WTC11 (cell line): ENCODE data around the gene KLHL5. TPM values are rescaled to one million over a fixed set of nuclear protein-coding genes. Genes with fewer than 3 reads are reported as not detected.

Source experiments
- ATAC-seq: fragments of 200-7000 bp; cut with Tn5 transposase; 2 replicates; pipeline ENCODE4 v1.10.0; 2021; ENCODE audit warnings: mild to moderate bottlenecking, moderate library complexity
- CTCF ChIA-PET: fragments of 300-600 bp; sonication (Branson Sonifier 250); formaldehyde crosslinking; loops from one replicate; lab custom pipeline; 2021; ENCODE audit warnings: antibody characterized with exemption; lab: Charles Lee
- POLR2A ChIA-PET: fragments of 350-600 bp; sonication (Branson Sonifier 250); formaldehyde crosslinking; loops from one replicate; lab custom pipeline; 2021; ENCODE audit warnings: antibody characterized with exemption; lab: Charles Lee
- DNase-seq: peaks from one replicate; pipeline ENCODE4 v3.0.0; 2021; ENCODE audit warnings: low spot score
- H3K27ac Mint-ChIP-seq: 2 replicates; pipeline ENCODE4 v1.8.0; 2021; ENCODE audit warnings: mixed read lengths
- H3K27me3 Mint-ChIP-seq: 2 replicates; pipeline ENCODE4 v1.8.0; 2021; ENCODE audit warnings: low read depth, mild to moderate bottlenecking, moderate library complexity, mixed read lengths
- H3K36me3 Mint-ChIP-seq: 2 replicates; pipeline ENCODE4 v1.8.0; 2021; ENCODE audit warnings: mixed read lengths
- H3K4me1 Mint-ChIP-seq: 2 replicates; pipeline ENCODE4 v1.8.0; 2022; ENCODE audit warnings: mixed read lengths
- H3K4me3 Mint-ChIP-seq: 2 replicates; pipeline ENCODE4 v1.8.0; 2021; ENCODE audit warnings: mild to moderate bottlenecking, moderate library complexity, mixed read lengths
- H3K9me3 Mint-ChIP-seq: 2 replicates; pipeline ENCODE4 v1.8.0; 2021; ENCODE audit warnings: mixed read lengths
- E2F5 ChIP-seq: sonication (generic); formaldehyde crosslinking; IDR thresholded peaks from 2 replicates; pipeline ENCODE4 v1.8.1; 2022; ENCODE audit warnings: mild to moderate bottlenecking, moderate library complexity, missing genetic modification reagents
- FOXJ3 ChIP-seq: sonication (generic); formaldehyde crosslinking; IDR thresholded peaks from 2 replicates; pipeline ENCODE4 v1.9.0; 2021; ENCODE audit warnings: missing genetic modification reagents, mild to moderate bottlenecking, borderline replicate concordance
- SOX15 ChIP-seq: fragments of 250-450 bp; sonication (Bioruptor Pico); IDR thresholded peaks from 2 replicates; pipeline ENCODE4 v1.9.0; 2021; ENCODE audit warnings: mild to moderate bottlenecking
- ZNF219 ChIP-seq: sonication (generic); formaldehyde crosslinking; IDR thresholded peaks from 2 replicates; pipeline ENCODE4 v1.8.0; 2023; ENCODE audit warnings: missing genetic modification reagents, mild to moderate bottlenecking, borderline replicate concordance
- total RNA-seq: library from RNA; stranded (reverse); gene quantifications from 3 replicates; pipeline ENCODE4 v1.2.3, GENCODE V29; 2021
- TF ChIP-seq, protein P1 (sequence below): sonication (generic); formaldehyde crosslinking; IDR thresholded peaks from 2 replicates; pipeline ENCODE4 v1.8.0; 2023; ENCODE audit warnings: missing genetic modification reagents, mild to moderate bottlenecking, borderline replicate concordance
- TF ChIP-seq, protein P2 (sequence below): fragments of 250-450 bp; sonication (Bioruptor Pico); IDR thresholded peaks from 2 replicates; pipeline ENCODE4 v1.9.0; 2021; ENCODE audit warnings: mild to moderate bottlenecking
- TF ChIP-seq, protein P3 (sequence below): sonication (generic); formaldehyde crosslinking; IDR thresholded peaks from 2 replicates; pipeline ENCODE4 v1.8.1; 2023; ENCODE audit warnings: mild to moderate bottlenecking, missing genetic modification reagents, borderline replicate concordance
- TF ChIP-seq, protein P4 (sequence below): sonication (generic); formaldehyde crosslinking; IDR thresholded peaks from 2 replicates; pipeline ENCODE4 v1.8.1; 2022; ENCODE audit warnings: low read depth, mild to moderate bottlenecking, moderate library complexity, missing genetic modification reagents, borderline replicate concordance
- TF ChIP-seq, protein P5 (sequence below): fragments of 250-450 bp; sonication (Bioruptor Pico); IDR thresholded peaks from 2 replicates; pipeline ENCODE4 v2.1.2; 2022; ENCODE audit warnings: mild to moderate bottlenecking, moderate library complexity
- TF ChIP-seq, protein P6 (sequence below): fragments of 250-450 bp; sonication (Bioruptor Pico); IDR thresholded peaks from 2 replicates; pipeline ENCODE4 v1.8.0; 2021; ENCODE audit warnings: mild to moderate bottlenecking

Gene KLHL5
- total RNA-seq, 1 experiment from 2014 or later, result 21.1 TPM

- no peak for DNase-seq
- ATAC-seq, result no peak
- POLR2A ChIA-PET, result no interaction called here
- no peak for TF ChIP-seq SOX15 (CRISPR knock-in tag)
- TF ChIP-seq, protein P1, sequence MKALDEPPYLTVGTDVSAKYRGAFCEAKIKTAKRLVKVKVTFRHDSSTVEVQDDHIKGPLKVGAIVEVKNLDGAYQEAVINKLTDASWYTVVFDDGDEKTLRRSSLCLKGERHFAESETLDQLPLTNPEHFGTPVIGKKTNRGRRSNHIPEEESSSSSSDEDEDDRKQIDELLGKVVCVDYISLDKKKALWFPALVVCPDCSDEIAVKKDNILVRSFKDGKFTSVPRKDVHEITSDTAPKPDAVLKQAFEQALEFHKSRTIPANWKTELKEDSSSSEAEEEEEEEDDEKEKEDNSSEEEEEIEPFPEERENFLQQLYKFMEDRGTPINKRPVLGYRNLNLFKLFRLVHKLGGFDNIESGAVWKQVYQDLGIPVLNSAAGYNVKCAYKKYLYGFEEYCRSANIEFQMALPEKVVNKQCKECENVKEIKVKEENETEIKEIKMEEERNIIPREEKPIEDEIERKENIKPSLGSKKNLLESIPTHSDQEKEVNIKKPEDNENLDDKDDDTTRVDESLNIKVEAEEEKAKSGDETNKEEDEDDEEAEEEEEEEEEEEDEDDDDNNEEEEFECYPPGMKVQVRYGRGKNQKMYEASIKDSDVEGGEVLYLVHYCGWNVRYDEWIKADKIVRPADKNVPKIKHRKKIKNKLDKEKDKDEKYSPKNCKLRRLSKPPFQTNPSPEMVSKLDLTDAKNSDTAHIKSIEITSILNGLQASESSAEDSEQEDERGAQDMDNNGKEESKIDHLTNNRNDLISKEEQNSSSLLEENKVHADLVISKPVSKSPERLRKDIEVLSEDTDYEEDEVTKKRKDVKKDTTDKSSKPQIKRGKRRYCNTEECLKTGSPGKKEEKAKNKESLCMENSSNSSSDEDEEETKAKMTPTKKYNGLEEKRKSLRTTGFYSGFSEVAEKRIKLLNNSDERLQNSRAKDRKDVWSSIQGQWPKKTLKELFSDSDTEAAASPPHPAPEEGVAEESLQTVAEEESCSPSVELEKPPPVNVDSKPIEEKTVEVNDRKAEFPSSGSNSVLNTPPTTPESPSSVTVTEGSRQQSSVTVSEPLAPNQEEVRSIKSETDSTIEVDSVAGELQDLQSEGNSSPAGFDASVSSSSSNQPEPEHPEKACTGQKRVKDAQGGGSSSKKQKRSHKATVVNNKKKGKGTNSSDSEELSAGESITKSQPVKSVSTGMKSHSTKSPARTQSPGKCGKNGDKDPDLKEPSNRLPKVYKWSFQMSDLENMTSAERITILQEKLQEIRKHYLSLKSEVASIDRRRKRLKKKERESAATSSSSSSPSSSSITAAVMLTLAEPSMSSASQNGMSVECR (CRISPR knock-in tag), result no peak
- TF ChIP-seq, protein P2, sequence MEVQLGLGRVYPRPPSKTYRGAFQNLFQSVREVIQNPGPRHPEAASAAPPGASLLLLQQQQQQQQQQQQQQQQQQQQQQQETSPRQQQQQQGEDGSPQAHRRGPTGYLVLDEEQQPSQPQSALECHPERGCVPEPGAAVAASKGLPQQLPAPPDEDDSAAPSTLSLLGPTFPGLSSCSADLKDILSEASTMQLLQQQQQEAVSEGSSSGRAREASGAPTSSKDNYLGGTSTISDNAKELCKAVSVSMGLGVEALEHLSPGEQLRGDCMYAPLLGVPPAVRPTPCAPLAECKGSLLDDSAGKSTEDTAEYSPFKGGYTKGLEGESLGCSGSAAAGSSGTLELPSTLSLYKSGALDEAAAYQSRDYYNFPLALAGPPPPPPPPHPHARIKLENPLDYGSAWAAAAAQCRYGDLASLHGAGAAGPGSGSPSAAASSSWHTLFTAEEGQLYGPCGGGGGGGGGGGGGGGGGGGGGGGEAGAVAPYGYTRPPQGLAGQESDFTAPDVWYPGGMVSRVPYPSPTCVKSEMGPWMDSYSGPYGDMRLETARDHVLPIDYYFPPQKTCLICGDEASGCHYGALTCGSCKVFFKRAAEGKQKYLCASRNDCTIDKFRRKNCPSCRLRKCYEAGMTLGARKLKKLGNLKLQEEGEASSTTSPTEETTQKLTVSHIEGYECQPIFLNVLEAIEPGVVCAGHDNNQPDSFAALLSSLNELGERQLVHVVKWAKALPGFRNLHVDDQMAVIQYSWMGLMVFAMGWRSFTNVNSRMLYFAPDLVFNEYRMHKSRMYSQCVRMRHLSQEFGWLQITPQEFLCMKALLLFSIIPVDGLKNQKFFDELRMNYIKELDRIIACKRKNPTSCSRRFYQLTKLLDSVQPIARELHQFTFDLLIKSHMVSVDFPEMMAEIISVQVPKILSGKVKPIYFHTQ (CRISPR knock-in tag), result no peak
- TF ChIP-seq E2F5, result no peak
- TF ChIP-seq, protein P3, sequence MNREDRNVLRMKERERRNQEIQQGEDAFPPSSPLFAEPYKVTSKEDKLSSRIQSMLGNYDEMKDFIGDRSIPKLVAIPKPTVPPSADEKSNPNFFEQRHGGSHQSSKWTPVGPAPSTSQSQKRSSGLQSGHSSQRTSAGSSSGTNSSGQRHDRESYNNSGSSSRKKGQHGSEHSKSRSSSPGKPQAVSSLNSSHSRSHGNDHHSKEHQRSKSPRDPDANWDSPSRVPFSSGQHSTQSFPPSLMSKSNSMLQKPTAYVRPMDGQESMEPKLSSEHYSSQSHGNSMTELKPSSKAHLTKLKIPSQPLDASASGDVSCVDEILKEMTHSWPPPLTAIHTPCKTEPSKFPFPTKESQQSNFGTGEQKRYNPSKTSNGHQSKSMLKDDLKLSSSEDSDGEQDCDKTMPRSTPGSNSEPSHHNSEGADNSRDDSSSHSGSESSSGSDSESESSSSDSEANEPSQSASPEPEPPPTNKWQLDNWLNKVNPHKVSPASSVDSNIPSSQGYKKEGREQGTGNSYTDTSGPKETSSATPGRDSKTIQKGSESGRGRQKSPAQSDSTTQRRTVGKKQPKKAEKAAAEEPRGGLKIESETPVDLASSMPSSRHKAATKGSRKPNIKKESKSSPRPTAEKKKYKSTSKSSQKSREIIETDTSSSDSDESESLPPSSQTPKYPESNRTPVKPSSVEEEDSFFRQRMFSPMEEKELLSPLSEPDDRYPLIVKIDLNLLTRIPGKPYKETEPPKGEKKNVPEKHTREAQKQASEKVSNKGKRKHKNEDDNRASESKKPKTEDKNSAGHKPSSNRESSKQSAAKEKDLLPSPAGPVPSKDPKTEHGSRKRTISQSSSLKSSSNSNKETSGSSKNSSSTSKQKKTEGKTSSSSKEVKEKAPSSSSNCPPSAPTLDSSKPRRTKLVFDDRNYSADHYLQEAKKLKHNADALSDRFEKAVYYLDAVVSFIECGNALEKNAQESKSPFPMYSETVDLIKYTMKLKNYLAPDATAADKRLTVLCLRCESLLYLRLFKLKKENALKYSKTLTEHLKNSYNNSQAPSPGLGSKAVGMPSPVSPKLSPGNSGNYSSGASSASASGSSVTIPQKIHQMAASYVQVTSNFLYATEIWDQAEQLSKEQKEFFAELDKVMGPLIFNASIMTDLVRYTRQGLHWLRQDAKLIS (CRISPR knock-in tag), result no peak
- TF ChIP-seq, protein P4, sequence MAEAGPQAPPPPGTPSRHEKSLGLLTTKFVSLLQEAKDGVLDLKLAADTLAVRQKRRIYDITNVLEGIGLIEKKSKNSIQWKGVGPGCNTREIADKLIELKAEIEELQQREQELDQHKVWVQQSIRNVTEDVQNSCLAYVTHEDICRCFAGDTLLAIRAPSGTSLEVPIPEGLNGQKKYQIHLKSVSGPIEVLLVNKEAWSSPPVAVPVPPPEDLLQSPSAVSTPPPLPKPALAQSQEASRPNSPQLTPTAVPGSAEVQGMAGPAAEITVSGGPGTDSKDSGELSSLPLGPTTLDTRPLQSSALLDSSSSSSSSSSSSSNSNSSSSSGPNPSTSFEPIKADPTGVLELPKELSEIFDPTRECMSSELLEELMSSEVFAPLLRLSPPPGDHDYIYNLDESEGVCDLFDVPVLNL, result no peak
- TF ChIP-seq, protein P5, sequence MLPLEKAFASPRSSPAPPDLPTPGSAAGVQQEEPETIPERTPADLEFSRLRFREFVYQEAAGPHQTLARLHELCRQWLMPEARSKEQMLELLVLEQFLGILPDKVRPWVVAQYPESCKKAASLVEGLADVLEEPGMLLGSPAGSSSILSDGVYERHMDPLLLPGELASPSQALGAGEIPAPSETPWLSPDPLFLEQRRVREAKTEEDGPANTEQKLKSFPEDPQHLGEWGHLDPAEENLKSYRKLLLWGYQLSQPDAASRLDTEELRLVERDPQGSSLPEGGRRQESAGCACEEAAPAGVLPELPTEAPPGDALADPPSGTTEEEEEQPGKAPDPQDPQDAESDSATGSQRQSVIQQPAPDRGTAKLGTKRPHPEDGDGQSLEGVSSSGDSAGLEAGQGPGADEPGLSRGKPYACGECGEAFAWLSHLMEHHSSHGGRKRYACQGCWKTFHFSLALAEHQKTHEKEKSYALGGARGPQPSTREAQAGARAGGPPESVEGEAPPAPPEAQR (CRISPR knock-in tag), result no peak
- TF ChIP-seq FOXJ3, result no peak
- TF ChIP-seq ZNF219 (CRISPR knock-in tag), result no peak
- TF ChIP-seq, protein P6, sequence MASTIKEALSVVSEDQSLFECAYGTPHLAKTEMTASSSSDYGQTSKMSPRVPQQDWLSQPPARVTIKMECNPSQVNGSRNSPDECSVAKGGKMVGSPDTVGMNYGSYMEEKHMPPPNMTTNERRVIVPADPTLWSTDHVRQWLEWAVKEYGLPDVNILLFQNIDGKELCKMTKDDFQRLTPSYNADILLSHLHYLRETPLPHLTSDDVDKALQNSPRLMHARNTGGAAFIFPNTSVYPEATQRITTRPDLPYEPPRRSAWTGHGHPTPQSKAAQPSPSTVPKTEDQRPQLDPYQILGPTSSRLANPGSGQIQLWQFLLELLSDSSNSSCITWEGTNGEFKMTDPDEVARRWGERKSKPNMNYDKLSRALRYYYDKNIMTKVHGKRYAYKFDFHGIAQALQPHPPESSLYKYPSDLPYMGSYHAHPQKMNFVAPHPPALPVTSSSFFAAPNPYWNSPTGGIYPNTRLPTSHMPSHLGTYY (CRISPR knock-in tag), result no peak
- TF ChIP-seq, all 79 proteins: peak for 0
- no peak overlapping the region for H3K4me3 Mint-ChIP-seq
- peaks cover 23% of the 10 kb centered on the region for H3K9me3 Mint-ChIP-seq
- CTCF ChIA-PET, result no interaction called here
- H3K27me3 Mint-ChIP-seq, result no peaks in the 10 kb centered on the region
- H3K4me1 Mint-ChIP-seq, result peaks cover 4% of the 10 kb centered on the region
- no peaks in the 10 kb centered on the region for H3K36me3 Mint-ChIP-seq
- H3K27ac Mint-ChIP-seq, result no peak overlapping the region
Measured at GRCh38 chr4:39014028-39014427, 48.0 kb upstream of the KLHL5 start.
